ENCODE data around the gene HCST.
"Not testable (repeated sequence)": the region's sequence is repeated elsewhere in the genome, so short reads cannot be mapped to it uniquely, and the experiment has no call there.

HCST gene

GRCh38 chr19:35879770-35880317, 22.5 kb upstream of the HCST start:
- peak; percentile 42 for DNase-seq (ENCODE audit: low read depth, low spot score)

- no peak for DNase-seq (ENCODE audit: low read depth, low spot score)
Measured at GRCh38 chr19:35882114-35882832, 20.1 kb upstream of the HCST start.

- no peak for DNase-seq (ENCODE audit: low read depth, low spot score)
Measured at GRCh38 chr19:35883882-35884281, 18.4 kb upstream of the HCST start.

- DNase-seq (ENCODE audit: low read depth, low spot score), result no peak
Measured at GRCh38 chr19:35885225-35885738, 17.0 kb upstream of the HCST start.

GRCh38 chr19:35885904-35886303, 16.4 kb upstream of the HCST start:
- no peak for DNase-seq (ENCODE audit: low read depth, low spot score)

GRCh38 chr19:35887197-35887596, 15.1 kb upstream of the HCST start:
- no peak for DNase-seq (ENCODE audit: low read depth, low spot score)

GRCh38 chr19:35888398-35888797, 13.9 kb upstream of the HCST start:
- no peak for DNase-seq (ENCODE audit: low read depth, low spot score)

GRCh38 chr19:35889370-35890112, 12.8 kb upstream of the HCST start:
- no peak for DNase-seq (ENCODE audit: low read depth, low spot score)

- DNase-seq (ENCODE audit: low read depth, low spot score), result no peak
Measured at GRCh38 chr19:35890113-35890650, 12.1 kb upstream of the HCST start.

GRCh38 chr19:35891819-35892218, 10.5 kb upstream of the HCST start:
- not testable (repeated sequence) for DNase-seq (ENCODE audit: low read depth, low spot score)

GRCh38 chr19:35894342-35894741, 8.0 kb upstream of the HCST start:
- no peak for DNase-seq (ENCODE audit: low read depth, low spot score)

- DNase-seq (ENCODE audit: low read depth, low spot score), result no peak
Measured at GRCh38 chr19:35895911-35896642, 6.3 kb upstream of the HCST start.

- DNase-seq (ENCODE audit: low read depth, low spot score), result no peak
Measured at GRCh38 chr19:35896643-35897040, 5.7 kb upstream of the HCST start.

GRCh38 chr19:35897706-35898451, 4.5 kb upstream of the HCST start:
- no peak for DNase-seq (ENCODE audit: low read depth, low spot score)

GRCh38 chr19:35898499-35898809, 3.9 kb upstream of the HCST start:
- DNase-seq (ENCODE audit: low read depth, low spot score), result no peak

- DNase-seq (ENCODE audit: low read depth, low spot score), result peak; percentile 70
Measured at GRCh38 chr19:35899547-35900214, 2.6 kb upstream of the HCST start.

- no peak for DNase-seq (ENCODE audit: low read depth, low spot score)
Measured at GRCh38 chr19:35901055-35901644, 1.2 kb upstream of the HCST start.

- DNase-seq (ENCODE audit: low read depth, low spot score), result no peak
Measured at GRCh38 chr19:35902870-35903475, 644 bp downstream of the HCST start.

- DNase-seq (ENCODE audit: low read depth, low spot score), result peak; percentile 58
Measured at GRCh38 chr19:35903550-35904179, 1.3 kb downstream of the HCST start.
